MM.1S (cell line): ENCODE measurements around the gene MIPOL1.

ENCODE experiments used
- DNase-seq: peaks from one replicate; pipeline ENCODE4 v3.0.0-alpha.2; 2015
- H2AFZ ChIP-seq: fragments of 300-600 bp; sonication (generic); 2 replicates; pipeline ENCODE4 v1.6.0; 2016; ENCODE audit warnings: antibody characterized with exemption, low read length
- H3F3A ChIP-seq: fragments of 300-600 bp; sonication (generic); 2 replicates; pipeline ENCODE4 v1.6.1; 2016; ENCODE audit warnings: mild to moderate bottlenecking, antibody characterized with exemption, low read length, moderate library complexity, mixed read lengths; ENCODE audit not compliant: insufficient read depth
- H3K27ac ChIP-seq: fragments of 300-600 bp; sonication (generic); 2 replicates; pipeline ENCODE4 v1.5.1; 2016; ENCODE audit warnings: mild to moderate bottlenecking, low read length
- H3K27me3 ChIP-seq: fragments of 300-600 bp; sonication (generic); replicated peaks from 2 replicates; pipeline ENCODE4 v1.6.0; 2016; ENCODE audit warnings: low read length; ENCODE audit not compliant: insufficient read depth
- H3K36me3 ChIP-seq: fragments of 300-600 bp; sonication (generic); replicated peaks from 2 replicates; pipeline ENCODE4 v1.6.1; 2016; ENCODE audit warnings: mild to moderate bottlenecking, low read length, mixed read lengths; ENCODE audit not compliant: insufficient read depth
- H3K4me1 ChIP-seq: fragments of 300-600 bp; sonication (generic); 2 replicates; pipeline ENCODE4 v1.6.1; 2016; ENCODE audit warnings: low read length, mixed read lengths
- H3K4me2 ChIP-seq: fragments of 300-600 bp; sonication (generic); 2 replicates; pipeline ENCODE4 v1.6.0; 2016; ENCODE audit warnings: low read depth, low read length
- H3K4me3 ChIP-seq: fragments of 300-600 bp; sonication (generic); 2 replicates; pipeline ENCODE4 v1.5.1; 2016; ENCODE audit warnings: low read length, mixed read lengths
- H3K79me2 ChIP-seq: fragments of 300-600 bp; sonication (generic); 2 replicates; pipeline ENCODE4 v1.6.1; 2016; ENCODE audit warnings: mixed run types, low read length, mixed read lengths
- H3K9ac ChIP-seq: fragments of 300-600 bp; sonication (generic); 2 replicates; pipeline ENCODE4 v1.6.1; 2016; ENCODE audit warnings: low read length, mixed read lengths
- H3K9me2 ChIP-seq: fragments of 300-600 bp; sonication (generic); replicated peaks from 2 replicates; pipeline ENCODE4 v1.6.1; 2016; ENCODE audit warnings: mild to moderate bottlenecking, low read length, mixed read lengths; ENCODE audit not compliant: insufficient read depth
- H3K9me3 ChIP-seq: fragments of 300-600 bp; sonication (generic); replicated peaks from 2 replicates; pipeline ENCODE4 v1.6.1; 2016; ENCODE audit warnings: mild to moderate bottlenecking, low read length, mixed read lengths; ENCODE audit not compliant: insufficient read depth
- H4K20me1 ChIP-seq: fragments of 300-600 bp; sonication (generic); 2 replicates; pipeline ENCODE4 v1.6.1; 2016; ENCODE audit warnings: mild to moderate bottlenecking, low read length, moderate library complexity, mixed read lengths; ENCODE audit not compliant: insufficient read depth
- EZH2 ChIP-seq: fragments of 300-600 bp; sonication (generic); optimal IDR thresholded peaks from 2 replicates; pipeline ENCODE3; 2017; ENCODE audit warnings: low read depth, mild to moderate bottlenecking, antibody characterized with exemption, low read length, mixed read lengths
- EZH2phosphoT487 ChIP-seq: fragments of 300-600 bp; sonication (generic); IDR thresholded peaks from 2 replicates; pipeline ENCODE4 v1.6.1; 2018; ENCODE audit warnings: antibody characterized with exemption, low read length
- TF ChIP-seq, protein P1 (sequence below): fragments of 300-600 bp; sonication (generic); IDR thresholded peaks from 2 replicates; pipeline ENCODE4 v1.5.1; 2016; ENCODE audit warnings: antibody characterized with exemption, low read length, mixed read lengths

Gene MIPOL1

DNA sequence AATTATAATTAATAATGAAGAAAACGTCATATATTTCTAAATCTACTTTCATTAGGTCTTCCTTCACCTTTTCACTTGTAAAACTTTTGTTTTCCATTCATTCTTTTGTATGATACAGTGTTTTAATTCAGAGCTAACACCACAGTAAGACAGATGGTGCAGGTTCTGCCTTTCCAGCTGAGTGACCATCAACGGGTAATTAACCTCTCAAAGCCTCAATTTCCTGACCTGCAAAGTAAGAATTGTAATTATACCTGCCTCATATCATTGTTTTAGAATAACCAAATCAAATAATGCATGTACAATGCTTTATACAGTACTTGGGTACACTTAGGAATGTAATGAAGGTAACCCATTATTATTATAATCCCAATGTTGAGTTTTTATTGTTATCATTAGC, 239.8 kb downstream of the MIPOL1 start:
- no peaks in the 10 kb centered on the region for H3K79me2 ChIP-seq
- H3K9ac ChIP-seq, result no peak overlapping the region
- no peaks in the 10 kb centered on the region for H3K36me3 ChIP-seq
- H3F3A ChIP-seq, result no peaks in the 10 kb centered on the region
- no peaks in the 10 kb centered on the region for H3K4me1 ChIP-seq
- no peak overlapping the region for H2AFZ ChIP-seq
- no peaks in the 10 kb centered on the region for H3K9me3 ChIP-seq
- TF ChIP-seq EZH2 (no peak), EZH2phosphoT487 (no peak)
- TF ChIP-seq, protein P1, sequence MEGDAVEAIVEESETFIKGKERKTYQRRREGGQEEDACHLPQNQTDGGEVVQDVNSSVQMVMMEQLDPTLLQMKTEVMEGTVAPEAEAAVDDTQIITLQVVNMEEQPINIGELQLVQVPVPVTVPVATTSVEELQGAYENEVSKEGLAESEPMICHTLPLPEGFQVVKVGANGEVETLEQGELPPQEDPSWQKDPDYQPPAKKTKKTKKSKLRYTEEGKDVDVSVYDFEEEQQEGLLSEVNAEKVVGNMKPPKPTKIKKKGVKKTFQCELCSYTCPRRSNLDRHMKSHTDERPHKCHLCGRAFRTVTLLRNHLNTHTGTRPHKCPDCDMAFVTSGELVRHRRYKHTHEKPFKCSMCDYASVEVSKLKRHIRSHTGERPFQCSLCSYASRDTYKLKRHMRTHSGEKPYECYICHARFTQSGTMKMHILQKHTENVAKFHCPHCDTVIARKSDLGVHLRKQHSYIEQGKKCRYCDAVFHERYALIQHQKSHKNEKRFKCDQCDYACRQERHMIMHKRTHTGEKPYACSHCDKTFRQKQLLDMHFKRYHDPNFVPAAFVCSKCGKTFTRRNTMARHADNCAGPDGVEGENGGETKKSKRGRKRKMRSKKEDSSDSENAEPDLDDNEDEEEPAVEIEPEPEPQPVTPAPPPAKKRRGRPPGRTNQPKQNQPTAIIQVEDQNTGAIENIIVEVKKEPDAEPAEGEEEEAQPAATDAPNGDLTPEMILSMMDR, result no peak
- H3K27ac ChIP-seq, result no peak overlapping the region
- no peaks in the 10 kb centered on the region for H3K9me2 ChIP-seq
- H3K4me3 ChIP-seq, result no peak overlapping the region
- H3K4me2 ChIP-seq, result no peak overlapping the region
- DNase-seq, result no peak
- H4K20me1 ChIP-seq, result no peaks in the 10 kb centered on the region
- no peaks in the 10 kb centered on the region for H3K27me3 ChIP-seq

DNA sequence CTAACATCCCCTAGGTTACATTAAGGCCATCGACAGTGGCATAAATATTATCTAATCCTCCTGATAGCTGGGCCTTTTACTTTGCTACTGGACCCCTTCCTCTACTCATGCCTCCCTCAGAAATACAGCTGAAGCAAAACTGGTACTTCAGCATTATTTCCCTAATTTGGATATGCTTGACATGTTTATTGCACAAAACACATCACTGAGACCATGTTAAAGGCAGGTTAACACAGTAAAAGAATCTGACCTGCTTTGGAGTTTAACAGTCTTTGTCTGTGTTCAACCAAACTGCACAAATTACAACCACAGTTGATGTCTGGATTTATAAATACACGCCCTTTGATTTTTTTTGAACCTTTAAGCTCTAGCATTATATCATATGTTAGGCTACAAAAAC, 240.7 kb downstream of the MIPOL1 start:
- Histone ChIP-seq H3K4me1 (no peaks in the 10 kb centered on the region), H3F3A (no peaks in the 10 kb centered on the region), H3K4me3 (no peak overlapping the region), H3K9me3 (no peaks in the 10 kb centered on the region), H3K36me3 (no peaks in the 10 kb centered on the region), H3K4me2 (no peak overlapping the region), H2AFZ (no peak overlapping the region), H3K79me2 (no peaks in the 10 kb centered on the region), H3K27ac (no peak overlapping the region), H3K9ac (no peak overlapping the region), H3K9me2 (no peaks in the 10 kb centered on the region), H4K20me1 (no peaks in the 10 kb centered on the region), H3K27me3 (no peaks in the 10 kb centered on the region)
- no peak for DNase-seq
- TF ChIP-seq, protein P1, result no peak
- TF ChIP-seq EZH2phosphoT487 (no peak), EZH2 (no peak)

DNA sequence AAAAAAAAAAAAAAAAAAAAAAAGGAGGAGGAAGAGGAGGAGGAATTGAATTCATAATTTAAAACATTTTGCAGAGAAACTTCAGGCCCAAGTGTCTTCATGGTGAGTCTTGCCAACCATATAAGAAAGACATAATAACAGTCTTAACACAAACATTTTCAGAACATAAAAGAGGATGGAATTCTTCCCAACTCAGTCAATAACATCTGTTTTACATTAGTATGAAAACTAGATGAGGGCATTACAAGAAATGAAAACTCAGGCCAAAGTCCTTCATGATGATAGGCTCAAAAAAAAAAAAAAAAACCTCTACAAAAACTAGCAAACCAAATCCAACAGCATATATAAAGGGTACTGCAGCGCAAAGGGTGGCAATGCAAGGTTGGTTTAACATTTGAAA, 245.7 kb downstream of the MIPOL1 start:
- Histone ChIP-seq H3K36me3 (no peaks in the 10 kb centered on the region), H3K27me3 (no peaks in the 10 kb centered on the region), H3K9me2 (no peaks in the 10 kb centered on the region), H3K79me2 (no peaks in the 10 kb centered on the region), H2AFZ (no peak overlapping the region), H3K4me3 (no peak overlapping the region), H4K20me1 (no peaks in the 10 kb centered on the region), H3K4me1 (no peaks in the 10 kb centered on the region), H3K27ac (no peak overlapping the region), H3K9me3 (no peaks in the 10 kb centered on the region), H3K9ac (no peak overlapping the region), H3F3A (no peaks in the 10 kb centered on the region), H3K4me2 (no peak overlapping the region)
- no peak for DNase-seq
- TF ChIP-seq, protein P1, result no peak
- TF ChIP-seq EZH2, result no peak
